Right kidney (tissue), 1 donor: Measurements from ENCODE around the gene MSH5.
"Not testable (repeated sequence)": the region's sequence is repeated elsewhere in the genome, so short reads cannot be mapped to it uniquely, and the experiment has no call there.

Experiments used
- DNase-seq: peaks from one replicate; pipeline ENCODE4 v3.0.0-alpha.2; 2016

The MSH5 gene

GRCh38 chr6:31805939-31806469 lies 66.2 kb downstream of the MSH5 start:
- no peak for DNase-seq

DNA sequence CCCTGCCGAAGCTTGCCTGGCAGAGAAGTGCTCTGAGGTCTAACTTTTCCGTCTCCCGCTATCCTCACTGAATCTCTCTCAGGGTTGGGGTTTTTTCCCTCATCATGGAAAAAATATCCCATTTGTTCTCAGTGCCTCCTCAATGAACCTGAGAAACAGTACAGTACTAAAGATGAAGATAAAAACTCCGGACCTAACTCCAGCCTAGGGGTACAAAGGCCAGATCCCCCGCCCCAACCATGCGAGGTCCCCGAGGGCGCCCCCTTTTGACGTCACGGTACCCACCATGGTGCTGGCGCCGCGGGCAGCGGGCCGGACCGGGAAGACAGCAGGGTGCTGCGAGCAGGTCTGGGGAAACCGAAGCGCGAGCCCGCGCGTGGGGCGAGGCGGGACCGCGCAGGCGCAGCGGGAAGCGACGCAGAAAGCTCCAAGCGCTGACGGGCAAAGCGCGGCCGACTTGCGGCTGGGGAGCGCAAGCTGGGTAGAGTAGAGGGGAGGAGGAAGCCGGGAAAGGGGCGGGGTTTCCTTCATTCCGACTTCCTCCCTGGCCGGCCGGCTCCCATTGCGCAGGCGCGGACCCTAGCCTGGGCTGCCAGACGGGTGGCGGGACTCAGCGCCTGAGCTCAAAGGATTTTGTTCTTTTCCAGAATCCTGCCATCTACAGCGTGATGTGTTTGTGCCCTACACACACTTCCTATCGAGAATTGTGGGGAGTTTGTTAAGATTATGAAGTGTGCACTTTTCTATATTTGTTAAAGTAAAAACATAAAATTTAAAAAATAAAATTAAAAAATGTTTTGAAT lies 66.9 kb downstream of the MSH5 start, which contains the start of gene LSM2:
LSM2 (minus strand) TSS at position 497 of the 803 bp plus-strand sequence; CDS start at position 288, 209 bp downstream.
- peak; percentile 97 for DNase-seq

DNA sequence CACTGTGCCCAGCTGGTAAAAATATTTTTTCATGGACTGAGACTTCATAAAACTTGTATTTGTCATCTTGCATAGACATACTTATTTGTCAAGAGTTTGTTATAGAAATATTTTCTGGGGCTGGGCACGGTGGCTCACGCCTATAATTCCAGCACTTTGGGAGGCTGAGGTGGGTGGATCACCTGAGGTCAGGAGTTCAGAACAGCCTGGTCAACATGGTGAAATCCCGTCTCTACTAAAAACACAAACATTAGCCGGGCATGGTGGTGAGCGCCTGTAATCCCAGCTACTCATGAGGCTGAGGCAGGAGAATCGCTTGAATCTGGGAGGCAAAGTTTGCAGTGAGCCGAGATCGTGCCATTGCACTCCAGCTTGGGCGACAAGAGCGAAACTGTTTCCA lies 68.8 kb downstream of the MSH5 start:
- not testable (repeated sequence) for DNase-seq

DNA sequence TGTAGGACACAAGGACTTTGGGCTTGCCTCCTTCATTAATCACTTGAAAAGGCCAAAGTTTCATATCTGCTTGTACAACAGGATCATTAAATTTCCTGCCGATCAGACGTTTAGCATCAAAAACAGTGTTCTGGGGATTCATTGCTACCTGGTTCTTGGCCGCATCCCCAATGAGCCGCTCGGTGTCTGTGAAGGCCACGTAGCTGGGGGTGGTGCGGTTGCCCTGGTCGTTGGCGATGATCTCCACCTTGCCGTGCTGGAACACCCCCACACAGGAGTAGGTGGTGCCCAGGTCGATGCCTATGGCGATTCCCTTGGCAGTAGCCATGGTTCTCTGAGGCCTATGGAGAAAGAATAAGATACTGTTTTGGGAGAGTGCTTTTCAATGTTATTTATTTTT lies 71.8 kb downstream of the MSH5 start:
- DNase-seq, result no peak
